HG03097 (cell line): Measurements from ENCODE around the gene CYP2S1.

Experiments used
- ATAC-seq: cut with Tn5 transposase; IDR thresholded peaks from one replicate; pipeline ENCODE4 v1.9.1; 2021; ENCODE audit not compliant: unreplicated experiment, low FRiP score

Gene CYP2S1

DNA sequence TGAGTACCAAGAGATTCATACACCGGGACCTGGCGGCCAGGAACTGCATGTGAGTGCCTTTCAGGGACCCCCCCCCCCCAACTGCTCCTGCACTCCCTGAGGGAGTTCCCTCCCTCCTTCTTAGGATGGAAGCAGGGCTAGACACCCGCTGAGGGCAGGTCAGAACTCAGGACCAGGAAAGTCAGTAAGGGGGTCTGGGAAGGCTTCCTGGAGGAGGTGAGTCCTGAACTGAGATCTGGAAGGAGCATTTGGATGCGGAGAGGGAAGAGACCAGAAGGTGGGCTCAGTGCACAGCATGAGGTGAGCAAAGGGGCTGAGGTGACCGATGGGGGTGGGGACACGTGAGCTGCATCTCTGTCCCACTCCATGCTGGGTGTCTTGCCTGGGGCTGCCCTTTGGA is 60.6 kb downstream of the CYP2S1 start:
- no peak for ATAC-seq

GRCh38 chr19:41255171-41255570 is 62.2 kb downstream of the CYP2S1 start:
- no peak for ATAC-seq
